ENCODE results near the gene LIG1.
A peak's percentile ranks its signal among the peaks of the same experiment; 100 is the strongest.
"Not testable (repeated sequence)": the region's sequence is repeated elsewhere in the genome, so short reads cannot be mapped to it uniquely, and the experiment has no call there.

Gene LIG1

DNA sequence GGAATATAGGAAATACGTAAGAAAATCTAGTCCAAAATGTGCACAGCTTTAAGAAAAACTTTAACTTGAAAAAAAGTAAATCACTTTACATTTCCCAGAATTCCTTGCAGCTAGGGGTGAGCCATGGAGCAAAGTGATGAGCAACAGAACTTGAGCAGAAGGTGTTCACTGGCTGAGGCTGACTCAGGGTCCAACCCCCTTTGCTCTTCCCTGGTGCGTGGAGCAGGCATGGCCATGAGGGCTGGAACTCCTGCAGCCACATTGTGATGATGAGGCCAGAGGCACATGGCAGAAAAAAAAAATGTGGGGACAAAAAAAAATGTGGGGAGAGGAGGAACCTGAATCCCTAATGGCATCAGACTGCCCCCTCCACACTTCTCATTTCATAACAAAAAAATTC lies 49.6 kb downstream of the LIG1 start:
- no peak for DNase-seq

GRCh38 chr19:48118131-48118517 lies 52.0 kb downstream of the LIG1 start:
- DNase-seq: no peak

GRCh38 chr19:48117515-48118130 lies 52.5 kb downstream of the LIG1 start:
- DNase-seq: no peak

DNA sequence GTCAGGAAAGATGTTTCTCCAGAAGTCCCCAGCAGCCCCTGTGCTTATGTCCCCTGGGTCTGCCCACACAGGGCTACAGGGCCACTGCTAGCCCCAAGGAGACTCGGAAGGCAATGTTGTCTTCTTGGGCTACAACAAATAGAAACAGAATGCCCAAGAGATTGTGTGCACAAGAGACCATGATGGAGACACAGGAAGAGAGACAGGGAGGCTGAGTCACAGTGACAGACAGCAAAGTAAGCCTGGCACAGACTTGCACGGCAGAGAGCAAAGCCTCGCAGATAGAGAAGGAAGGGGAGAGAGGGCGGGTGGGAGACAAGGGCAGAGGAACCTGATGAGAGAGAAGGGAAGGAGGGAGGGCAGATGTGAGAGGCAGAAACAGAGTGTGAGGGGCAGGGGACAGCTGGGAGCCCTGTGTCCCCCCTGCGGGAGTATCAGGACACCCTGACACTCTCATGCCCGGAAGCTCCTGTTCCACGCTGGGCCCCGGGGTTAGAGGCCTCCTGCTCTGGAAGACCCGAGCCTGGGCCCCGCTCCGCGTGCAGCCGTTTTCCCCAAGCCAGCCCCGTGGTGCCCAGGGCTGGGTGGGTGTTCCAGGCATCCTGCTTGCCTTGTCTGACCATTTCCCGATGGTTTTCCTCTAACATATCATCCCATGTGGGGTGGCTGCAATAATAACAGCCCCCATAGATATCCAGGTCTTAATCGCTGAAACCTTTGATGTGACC lies 56.8 kb downstream of the LIG1 start:
- DNase-seq: no peak

GRCh38 chr19:48111280-48111679 lies 58.9 kb downstream of the LIG1 start:
- DNase-seq: no peak

GRCh38 chr19:48110350-48110966 lies 59.7 kb downstream of the LIG1 start, which contains the start of gene PLA2G4C:
Gene PLA2G4C (minus strand): TSS chr19:48110817. CDS start chr19:48106529, 4,288 bp downstream.
- peak; percentile 80 for DNase-seq

DNA sequence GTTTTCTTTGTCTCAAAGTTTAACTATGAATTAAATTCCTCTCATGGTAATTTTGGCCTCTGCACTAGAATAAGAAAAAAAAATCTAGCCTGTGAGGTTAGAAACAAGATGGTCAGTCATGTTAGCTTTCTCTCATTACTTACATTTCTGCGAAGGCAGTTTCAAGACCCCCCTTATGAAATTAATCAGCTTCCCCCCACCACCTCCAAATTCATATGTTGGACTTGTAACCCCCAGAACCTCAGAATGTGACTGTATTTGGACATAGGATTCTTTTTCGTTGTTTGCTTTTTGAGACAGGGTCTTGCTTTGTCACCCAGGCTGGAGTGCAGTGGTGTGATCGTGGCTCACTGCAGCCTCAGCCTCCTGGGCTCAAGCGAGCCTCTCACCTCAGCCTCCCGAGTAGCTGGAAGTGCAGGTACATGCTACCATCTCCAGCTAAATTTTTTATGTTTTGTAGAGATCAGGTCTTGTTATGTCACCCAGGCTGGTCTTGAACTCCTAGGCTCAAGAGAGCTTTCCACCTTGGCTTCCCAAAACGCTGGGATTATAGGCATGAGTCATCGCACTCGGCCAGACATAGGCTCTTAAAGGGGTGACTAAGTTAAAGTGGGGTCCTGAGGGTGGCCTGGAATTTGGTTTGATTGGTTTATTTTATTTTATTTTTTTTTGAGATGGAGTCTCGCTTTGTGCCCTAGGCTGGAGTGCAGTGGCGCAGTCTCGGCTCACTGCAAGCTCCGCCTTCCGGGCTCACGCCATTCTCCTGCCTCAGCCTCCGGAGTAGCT lies 61.0 kb downstream of the LIG1 start:
- no peak for DNase-seq

DNA sequence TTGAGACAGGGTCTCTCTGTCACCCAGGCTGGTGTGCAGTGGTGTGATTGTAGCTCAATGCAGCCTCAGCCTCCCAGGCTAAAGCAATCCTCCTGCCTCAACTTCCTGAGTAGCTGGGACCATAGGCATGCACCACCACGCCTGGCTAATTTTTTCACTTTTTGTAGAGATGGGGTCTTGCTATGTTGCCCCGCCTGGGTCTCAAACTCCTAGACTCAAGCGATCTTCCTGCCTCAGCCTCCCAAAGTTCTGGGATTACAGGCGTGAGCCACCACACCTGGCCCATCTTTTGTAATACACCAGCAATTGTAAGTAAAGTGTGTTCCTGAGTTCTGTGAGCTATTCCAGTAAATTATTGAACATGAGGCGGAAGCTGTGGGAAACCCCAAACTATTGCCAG lies 66.2 kb downstream of the LIG1 start:
- no peak for DNase-seq

GRCh38 chr19:48102870-48103751 lies 67.0 kb downstream of the LIG1 start:
- peak; percentile 22 for DNase-seq

- DNase-seq: no peak
Measured at GRCh38 chr19:48095612-48096175, 74.5 kb downstream of the LIG1 start.

GRCh38 chr19:48094855-48095203 lies 75.3 kb downstream of the LIG1 start:
- no peak for DNase-seq

DNA sequence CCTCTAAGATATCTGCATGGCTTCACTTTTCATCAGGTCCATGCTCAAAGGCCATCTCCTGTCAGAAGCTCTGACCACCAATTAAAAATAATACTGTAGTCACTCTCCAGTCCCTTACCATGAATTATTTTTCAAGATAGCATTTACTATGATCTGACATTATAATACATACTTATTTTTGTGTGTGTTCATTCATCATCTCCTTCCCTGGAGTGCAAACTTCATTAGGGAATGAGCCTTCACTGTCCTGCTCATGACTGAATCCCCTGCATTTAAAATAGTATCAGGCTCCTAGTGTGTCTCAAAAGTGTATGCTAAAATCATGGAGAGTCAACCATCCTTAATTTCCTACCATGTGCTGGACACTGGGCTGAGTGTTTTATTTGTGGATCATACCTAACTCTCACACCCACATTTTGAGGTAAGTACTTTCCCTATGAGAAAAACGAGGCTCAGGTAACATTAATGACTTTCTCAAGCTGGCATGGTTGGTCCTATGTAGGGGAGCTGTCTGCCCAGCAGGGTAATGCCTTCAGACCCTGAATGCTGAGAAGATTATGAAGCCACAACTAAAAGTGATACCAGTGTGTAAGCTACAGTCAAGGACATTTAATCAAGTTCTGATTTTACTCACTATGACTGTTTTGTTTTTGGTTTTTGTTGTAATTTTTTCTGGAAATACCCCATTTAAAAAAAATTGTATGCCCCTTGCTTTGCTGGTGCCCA lies 75.9 kb downstream of the LIG1 start:
- no peak for DNase-seq

DNA sequence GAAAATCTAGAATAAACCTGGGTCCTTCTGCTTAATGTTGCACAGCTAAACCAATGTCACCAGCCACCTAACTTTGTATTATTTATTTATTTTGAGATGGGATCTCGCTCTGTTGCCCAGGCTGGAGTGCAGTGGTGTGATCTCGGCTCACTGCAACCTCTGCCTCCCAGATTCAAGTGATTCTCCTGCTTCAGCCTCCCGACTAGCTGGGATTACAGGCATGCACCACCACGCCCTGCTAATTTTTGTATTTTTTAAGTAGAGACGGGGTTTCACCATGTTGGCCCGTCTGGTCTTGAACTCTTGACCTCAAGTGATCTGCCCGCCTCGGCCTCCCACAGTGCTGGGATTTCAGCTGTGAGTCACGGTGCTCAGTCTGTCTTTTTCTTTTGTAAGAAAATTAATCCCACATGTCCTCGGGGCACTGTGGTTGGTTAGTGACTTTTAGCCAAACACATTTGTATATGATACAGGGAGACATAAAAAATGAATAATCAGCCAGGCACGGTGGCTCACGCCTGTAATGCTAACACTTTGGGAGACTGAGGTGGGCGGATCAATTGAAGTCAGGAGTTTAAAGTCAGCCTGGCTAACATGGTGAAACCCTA lies 78.9 kb downstream of the LIG1 start:
- not testable (repeated sequence) for DNase-seq

GRCh38 chr19:48090281-48090802 lies 79.8 kb downstream of the LIG1 start:
- no peak for DNase-seq

DNA sequence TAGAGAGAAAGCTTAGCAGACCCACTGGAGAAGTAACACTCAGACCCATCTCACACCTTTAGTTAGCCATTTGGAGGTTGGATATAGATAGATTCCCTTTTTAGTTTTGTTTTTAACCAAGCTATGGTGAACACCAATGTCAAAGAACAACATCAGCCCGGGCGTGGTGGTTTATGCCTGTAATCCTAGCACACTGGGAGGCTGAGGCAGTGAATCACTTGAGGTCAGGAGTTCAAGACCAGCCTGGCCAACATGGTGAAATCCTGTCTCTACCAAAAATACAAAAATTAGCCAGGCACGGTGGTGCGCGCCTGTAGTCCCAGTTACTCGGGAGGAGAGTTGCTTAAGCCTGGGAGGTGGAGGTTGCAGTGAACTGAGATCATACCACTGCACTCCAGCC lies 81.2 kb downstream of the LIG1 start:
- not testable (repeated sequence) for DNase-seq

- DNase-seq: no peak
Measured at GRCh38 chr19:48085904-48086864, 84.0 kb downstream of the LIG1 start.

DNA sequence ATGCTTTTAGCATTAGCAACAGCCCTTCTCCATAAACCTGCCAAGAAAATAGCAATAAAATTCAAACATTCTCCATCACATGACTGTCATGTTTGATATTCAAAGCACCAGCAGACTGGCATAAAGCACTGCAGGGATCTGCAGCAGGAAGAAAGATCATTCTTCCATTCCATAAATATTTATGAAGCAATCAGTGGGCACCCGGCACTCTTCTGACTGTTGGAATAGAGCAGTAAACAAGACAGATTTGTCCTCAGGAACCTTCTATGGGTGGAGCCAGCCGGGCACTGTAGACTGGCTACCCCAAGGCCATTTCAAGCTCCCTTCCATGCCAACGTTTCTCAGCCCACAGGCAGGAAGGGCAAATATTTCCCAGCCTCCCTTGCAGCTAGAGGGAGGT lies 85.1 kb downstream of the LIG1 start:
- DNase-seq: no peak

DNA sequence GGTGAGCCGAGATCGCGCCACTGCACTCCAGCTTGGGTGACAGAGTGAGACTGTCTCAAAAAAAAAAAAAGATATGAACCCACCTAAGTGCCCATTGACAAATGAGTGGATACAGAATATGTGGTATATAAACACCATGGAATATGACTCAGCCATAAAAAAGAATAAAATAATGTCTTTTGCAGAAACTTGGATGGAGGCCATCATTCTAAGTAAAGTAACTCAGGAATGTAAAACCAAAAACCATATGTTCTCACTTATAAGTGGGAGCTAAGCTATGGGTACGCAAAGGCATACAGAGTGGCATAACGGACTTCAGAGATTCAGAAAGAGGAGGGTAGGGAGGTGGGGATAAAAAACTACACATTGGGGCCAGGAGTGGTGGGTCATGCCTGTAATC lies 89.0 kb downstream of the LIG1 start:
- DNase-seq: no peak

GRCh38 chr19:48070177-48070769 lies 99.9 kb downstream of the LIG1 start:
- DNase-seq: not testable (repeated sequence)
